GM18909 (cell line): ENCODE results near the gene C5orf15.
"Not testable (repeated sequence)": the region's sequence is repeated elsewhere in the genome, so short reads cannot be mapped to it uniquely, and the experiment has no call there.

Experiments used
- ATAC-seq: cut with Tn5 transposase; IDR thresholded peaks from one replicate; pipeline ENCODE4 v1.9.1; 2021; ENCODE audit warnings: mild to moderate bottlenecking; ENCODE audit not compliant: unreplicated experiment, poor library complexity

Gene C5orf15

GRCh38 chr5:133966090-133966489, 2.3 kb downstream of the C5orf15 start:
- no peak for ATAC-seq

DNA sequence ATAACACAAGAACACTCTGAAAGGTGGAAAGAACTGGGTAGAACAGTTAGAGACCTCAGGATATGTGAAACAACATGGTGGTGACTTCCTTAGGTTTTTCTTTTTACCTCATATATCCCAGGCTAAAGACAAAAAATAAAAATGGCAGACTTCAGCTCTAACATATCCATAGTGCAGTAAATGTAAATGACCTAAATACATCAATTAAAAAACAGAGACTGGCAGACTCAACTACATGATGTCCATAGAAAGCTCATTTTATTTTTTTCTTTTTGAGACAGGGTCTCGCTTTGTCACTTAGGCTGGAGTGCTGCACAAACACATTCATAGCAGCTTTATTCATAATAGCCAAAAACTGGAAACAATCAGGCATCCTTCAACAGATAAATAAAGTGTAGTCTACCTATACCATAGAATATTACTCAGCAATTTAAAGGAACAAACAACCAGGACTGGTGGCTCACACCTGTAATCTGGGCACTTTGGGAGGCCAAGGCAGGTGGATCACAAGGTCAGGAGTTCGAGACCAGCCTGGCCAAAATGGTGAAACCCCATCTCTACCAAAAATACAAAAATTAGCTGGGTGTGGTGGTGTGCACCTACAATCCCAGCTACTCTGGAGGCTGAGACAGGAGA, 4.8 kb downstream of the C5orf15 start:
- ATAC-seq: no peak

DNA sequence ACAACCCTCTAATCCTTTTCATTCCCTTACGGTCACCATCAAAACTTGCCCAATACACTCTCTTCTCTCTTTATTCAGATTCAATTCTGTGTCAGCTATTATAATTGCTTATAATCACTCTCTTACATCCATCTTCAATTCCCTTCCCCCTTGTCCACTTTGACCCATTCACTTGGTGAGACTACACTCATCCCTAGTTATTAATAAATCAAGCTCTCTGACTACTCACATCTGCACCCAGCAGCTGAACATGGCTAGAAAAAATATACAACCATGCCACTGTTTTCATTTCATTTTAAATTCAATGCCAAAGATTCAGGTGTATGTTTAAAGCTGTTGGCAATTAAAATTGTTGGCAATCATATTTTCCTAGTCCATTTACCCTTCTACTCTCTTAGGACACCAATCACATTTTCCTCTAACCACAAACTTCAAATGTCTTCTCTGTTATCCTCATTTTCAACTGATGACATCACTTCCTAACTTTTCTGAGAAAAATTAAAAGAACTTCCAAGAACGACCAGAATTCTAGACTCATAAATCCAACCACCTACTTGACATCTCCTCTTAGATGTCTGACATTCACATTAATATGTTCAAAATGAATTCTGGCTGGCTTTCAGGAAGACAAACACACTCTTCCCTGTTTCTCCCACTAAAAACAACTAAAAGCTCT, 5.5 kb downstream of the C5orf15 start:
- no peak for ATAC-seq

DNA sequence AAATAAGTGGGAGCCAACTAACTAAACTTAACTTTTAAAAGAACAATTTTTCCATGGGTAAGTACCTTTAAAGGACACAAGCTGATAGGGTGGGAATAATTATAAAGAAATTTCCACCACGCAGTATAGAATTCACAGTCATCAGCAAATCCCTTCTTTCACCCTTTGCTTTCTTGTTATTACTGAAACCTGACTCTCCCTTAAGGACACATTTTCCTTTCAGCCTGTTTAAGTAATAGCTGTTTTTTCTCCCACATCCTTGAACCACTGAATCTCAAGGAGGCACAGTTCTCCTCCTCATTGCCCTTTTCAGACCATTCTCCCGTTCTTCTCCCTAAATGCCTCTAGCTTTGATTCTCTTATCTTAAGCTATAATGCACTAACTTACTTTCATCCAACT, 6.3 kb downstream of the C5orf15 start:
- no peak for ATAC-seq

- no peak for ATAC-seq
Measured at GRCh38 chr5:133959643-133960042, 8.8 kb downstream of the C5orf15 start.

GRCh38 chr5:133957591-133957990, 10.8 kb downstream of the C5orf15 start:
- peak; percentile 68 for ATAC-seq

DNA sequence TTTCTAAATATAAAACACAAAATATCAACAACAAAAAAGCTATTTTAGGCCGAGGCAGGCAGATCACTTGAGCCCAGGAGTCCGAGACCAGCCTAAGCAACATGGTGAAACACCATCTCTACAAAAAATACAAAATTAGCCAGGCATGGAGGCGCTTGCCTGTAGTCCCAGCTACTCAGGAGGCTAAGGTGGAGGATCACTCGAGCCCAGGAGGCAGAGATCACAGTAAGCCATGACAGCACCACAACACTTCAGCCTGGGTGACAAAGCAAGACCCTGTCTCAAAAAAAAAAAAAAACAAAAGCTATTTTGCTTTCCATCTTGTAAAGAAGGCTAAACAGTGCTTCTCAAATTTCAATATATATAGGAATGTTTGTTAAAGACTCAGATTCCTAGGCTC, 11.3 kb downstream of the C5orf15 start:
- ATAC-seq: peak; percentile 27

- not testable (repeated sequence) for ATAC-seq
Measured at GRCh38 chr5:133956196-133956595, 12.2 kb downstream of the C5orf15 start.

DNA sequence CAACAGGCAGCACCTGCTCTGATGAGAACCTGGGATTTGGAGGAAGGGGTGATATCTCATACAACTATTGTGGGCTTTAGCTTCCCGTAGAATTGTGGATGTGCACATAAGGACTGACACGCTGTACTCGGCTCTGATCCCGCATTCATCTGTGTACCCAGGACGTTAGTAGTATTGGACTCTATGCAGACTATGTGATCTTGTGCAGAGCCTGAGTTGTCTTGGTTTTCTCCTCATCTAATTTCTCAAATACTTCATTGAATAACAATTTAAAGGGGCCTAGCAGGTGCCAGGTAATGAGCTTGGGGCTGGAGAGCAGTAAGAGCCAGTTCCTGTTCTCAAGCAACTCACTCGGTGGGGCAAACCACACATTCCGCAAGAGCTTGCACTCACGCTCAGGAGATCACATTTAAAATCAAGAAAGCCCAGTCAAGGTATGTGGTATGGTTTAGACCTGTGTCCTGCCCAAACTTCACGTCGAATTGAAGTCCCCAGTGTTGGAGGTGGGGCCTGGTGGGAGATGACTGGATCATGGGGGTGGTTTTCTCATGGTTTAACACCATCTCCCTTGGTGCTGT, 14.8 kb downstream of the C5orf15 start:
- ATAC-seq: no peak

DNA sequence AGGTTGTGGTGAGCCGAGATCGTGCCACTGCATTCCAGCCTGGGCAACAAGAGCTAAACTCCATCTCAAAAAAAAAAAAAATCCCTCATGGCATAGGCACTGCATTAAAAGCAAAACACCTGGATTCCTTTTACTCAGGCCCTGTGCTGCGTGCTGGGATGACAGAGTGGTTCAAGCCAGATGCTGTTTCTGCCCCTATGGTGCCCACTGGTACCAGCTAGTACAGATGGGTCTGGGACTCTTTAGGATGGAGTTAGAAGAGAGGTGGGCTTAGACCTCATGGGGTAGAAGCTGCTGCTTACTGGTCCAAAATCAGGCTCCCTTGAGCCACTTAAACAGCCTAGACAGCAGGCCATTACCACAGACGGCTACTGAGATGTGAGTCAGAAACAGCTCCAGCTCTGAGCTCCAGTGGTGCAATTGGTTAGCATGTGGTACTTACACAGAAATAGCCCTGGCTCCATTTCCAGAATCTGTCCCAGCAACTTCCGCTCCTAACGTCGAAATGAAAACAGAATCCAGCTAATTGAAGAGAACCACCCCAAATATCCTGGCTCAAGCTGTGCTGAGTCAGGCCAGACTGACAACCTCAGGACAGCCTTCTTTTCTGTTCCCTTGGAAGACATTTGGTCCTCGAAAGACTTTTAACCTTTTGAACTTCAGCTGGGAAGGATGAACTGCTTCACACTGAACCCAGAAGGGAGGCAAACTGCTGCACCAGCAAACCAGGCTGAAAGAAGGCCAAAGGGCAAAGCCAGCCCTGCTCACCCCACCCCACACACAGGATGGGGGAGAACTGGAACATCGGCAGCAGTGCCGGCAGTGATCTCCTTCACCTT, 15.5 kb downstream of the C5orf15 start:
- ATAC-seq: no peak

GRCh38 chr5:133950821-133951612, 17.4 kb downstream of the C5orf15 start:
- ATAC-seq: no peak

GRCh38 chr5:133948721-133949120, 19.7 kb downstream of the C5orf15 start:
- ATAC-seq: no peak

DNA sequence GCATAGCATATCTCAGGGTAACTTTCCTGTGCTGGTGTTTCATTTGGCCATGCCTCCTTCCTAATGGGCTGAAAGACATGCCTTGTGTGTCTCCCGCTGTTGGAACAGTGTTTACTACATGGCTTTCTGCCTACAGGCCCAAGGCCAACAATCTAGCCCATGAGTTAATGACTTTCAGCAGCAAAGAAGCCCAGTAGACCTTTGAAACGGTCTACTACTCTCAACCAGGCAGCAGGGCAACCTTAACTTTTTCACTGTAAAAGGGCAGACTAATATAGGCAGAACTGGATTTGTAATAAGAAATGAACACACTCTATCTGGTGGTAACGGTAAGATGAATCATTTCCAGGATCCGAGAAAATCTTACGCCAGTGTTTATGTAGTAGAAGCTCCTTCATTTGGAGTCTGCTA, 21.0 kb downstream of the C5orf15 start:
- no peak for ATAC-seq

GRCh38 chr5:133945568-133945967, 22.9 kb downstream of the C5orf15 start:
- no peak for ATAC-seq

GRCh38 chr5:133944263-133945185, 23.9 kb downstream of the C5orf15 start:
- ATAC-seq: peak; percentile 54

- ATAC-seq: no peak
Measured at GRCh38 chr5:133943475-133943817, 25.0 kb downstream of the C5orf15 start.

DNA sequence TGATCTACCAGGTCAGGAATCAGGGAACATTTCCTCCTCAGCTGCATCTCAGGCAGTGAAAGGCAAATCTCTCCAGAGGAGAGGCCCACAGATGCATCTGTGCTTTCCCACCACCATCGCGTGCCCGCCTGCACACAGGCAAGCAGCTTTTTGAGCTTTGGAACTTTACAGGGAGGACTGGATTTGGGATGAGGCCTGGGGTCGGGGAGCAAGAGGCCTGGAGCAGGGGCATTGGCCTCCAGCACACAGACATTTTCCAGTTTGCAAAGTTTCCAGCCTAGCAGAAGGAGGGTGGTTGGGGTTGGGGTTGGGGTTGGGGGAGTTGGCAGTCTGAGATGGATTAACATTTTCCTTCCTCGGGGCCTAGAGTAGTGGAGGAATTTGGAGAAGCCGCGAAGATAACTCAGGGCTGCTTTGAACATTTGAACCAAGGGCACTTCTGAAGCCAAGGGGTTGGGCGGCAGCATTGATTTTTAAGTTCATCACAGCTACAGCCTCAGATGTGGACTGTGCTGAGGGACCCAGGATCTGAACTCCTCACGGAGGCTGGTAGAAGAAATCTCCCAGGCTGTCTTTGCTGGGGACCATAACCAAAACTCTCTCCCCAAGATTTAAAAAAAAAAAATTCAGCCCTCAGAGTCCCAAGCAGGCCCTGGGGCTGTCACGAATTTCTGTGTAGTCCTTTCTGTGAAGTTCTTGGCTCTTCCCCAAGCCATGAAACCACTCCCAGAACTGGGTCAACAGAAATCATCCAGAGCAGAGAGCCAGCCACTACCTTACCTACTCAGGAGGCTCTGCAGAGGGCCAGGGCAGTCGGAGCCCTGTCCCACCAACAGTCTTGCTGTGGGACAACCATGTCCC, 25.6 kb downstream of the C5orf15 start:
- ATAC-seq: no peak

DNA sequence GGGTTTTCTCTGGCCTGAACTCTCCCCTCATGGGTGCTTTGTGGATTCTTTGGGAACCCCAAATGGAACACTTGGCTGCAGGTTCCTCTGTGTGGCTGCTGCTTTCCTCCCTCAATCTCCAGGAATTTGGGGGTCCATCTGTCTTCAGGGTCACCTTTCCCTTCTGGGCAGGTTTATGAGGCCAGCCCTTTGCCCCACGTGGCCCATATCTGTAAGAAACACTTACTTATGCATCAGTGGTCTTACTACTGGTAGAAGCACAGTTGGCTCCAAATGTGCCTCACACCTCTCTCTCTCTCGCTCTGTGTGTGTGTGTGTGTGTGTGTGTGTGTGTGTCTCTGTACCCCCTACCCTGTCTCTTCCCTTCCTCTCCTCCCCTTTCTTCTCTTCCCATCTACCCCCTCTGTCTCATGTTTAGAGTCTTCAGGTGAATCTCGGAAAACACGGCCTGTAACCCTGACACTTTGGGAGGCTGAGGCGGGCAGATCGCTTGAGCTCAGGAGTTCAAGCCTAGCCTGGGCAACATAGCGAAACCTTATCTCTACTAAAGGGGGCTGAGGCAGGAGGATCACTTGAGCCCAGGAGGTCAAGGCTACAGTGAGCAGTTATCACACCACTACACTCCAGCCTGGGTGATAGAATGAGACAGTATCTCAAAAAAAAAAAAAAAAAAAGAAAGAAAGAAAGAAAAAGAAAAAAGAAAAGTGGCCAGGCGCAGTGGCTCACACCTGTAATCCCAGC, 26.8 kb downstream of the C5orf15 start:
- ATAC-seq: no peak
